Esophagus squamous epithelium (tissue), 5 donors: ENCODE data around the gene GTPBP10. TPM values are rescaled to one million over a fixed set of nuclear protein-coding genes. Genes with fewer than 3 reads are reported as not detected.

Source experiments
- DNase-seq: peaks from one replicate; lab custom pipeline; 2025; lab: John Stamatoyannopoulos, UW
- H3K27ac ChIP-seq, 4 donors: fragments of 200-600 bp; sonication (generic); one replicate each; pipeline ENCODE4 v1.5.1; 2016 to 2019; ENCODE audit warnings: mild to moderate bottlenecking in 1 of 4
- H3K27me3 ChIP-seq, 4 donors: fragments of 200-600 bp; sonication (generic); 1 replicate in 3 of 4; 2 replicates in 1 of 4; pipeline versions ENCODE4 v1.5.1 to v1.6.0; 2017 to 2021; ENCODE audit warnings: antibody characterized with exemption in 1 of 4
- H3K36me3 ChIP-seq, 3 donors: fragments of 200-600 bp; sonication (generic); one replicate each; pipeline ENCODE4 v1.5.1; 2016 to 2019
- H3K4me1 ChIP-seq, 3 donors: fragments of 200-600 bp; sonication (generic); one replicate each; pipeline ENCODE4 v1.5.1; 2017 to 2019
- H3K4me3 ChIP-seq, 4 donors: fragments of 200-600 bp; sonication (generic); 1 replicate in 3 of 4; 2 replicates in 1 of 4; pipeline ENCODE4 v1.5.1; 2016 to 2019; ENCODE audit warnings: mild to moderate bottlenecking in 2 of 4, moderate library complexity in 1 of 4
- H3K9me3 ChIP-seq, 3 donors: fragments of 200-600 bp; sonication (generic); one replicate each; pipeline ENCODE4 v1.5.1; 2016 to 2019
- POLR2A ChIP-seq, 4 donors: fragments of 450-650 bp; IDR thresholded peaks; one replicate each; pipeline ENCODE4 v1.6.1; 2017; ENCODE audit warnings: antibody characterized with exemption in 4 of 4, mild to moderate bottlenecking in 4 of 4, moderate library complexity in 3 of 4
- WGBS, 2 donors: methylation state at CpG; one replicate each; pipeline ENCODE4 v1.1.5; 2018; 5-methylcytosine and 5-hydroxymethylcytosine counted together
- intact Hi-C: fragments of 100-400 bp; cut with DNase I; formaldehyde crosslinking; loops from one replicate; pipeline ENCODE4 v1.15.0; 2022
- total RNA-seq, 4 donors: library from RNA; depleted of rRNA; stranded (reverse); fragments of >200 nt; gene quantifications; one replicate each; pipeline ENCODE4 v1.1.0, GENCODE V29; 2016
- TF ChIP-seq, protein P1 (sequence below), 6 experiments: fragments of 450-650 bp in 4 of 6; fragments of 200-600 bp in 2 of 6; sonication (generic) in 2 of 6; IDR thresholded peaks; one replicate each; pipeline ENCODE4 v1.5.1; 2016 to 2019; ENCODE audit warnings: antibody characterized with exemption in 6 of 6, mild to moderate bottlenecking in 4 of 6, moderate library complexity in 4 of 6
- donor health status: DM: yes; HTN: yes; CAD: no.

GTPBP10 gene
- total RNA-seq, 4 donors from 2014 or later, result 12.2 to 21.1 (median 13.0) TPM

DNA sequence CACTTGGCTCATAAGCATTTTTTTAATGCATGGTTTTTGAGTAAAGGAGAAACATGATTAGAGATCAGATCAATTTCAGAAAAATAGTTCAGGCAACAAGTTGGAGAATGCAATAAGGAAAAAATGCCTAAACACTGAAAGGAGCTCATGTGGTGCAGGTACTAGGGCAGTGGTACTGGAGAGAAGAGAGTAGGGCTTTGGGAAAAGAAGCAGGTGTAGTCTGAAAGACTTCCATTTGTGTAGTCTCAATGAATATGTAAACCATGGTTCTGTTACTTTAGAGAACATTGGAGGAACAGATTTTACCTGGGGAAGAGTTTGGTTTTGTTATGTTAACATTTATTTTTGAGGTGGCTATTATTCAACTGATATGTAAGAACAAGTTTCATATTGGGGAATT is 5.5 kb downstream of the GTPBP10 start:
- Histone ChIP-seq H3K36me3 (peaks cover 0 to 36% (median 8%) of the 10 kb centered on the region in 3 donors), H3K27ac (no peak overlapping the region), H3K9me3 (no peaks in the 10 kb centered on the region), H3K27me3 (no peaks in the 10 kb centered on the region), H3K4me3 (no peak overlapping the region), H3K4me1 (peaks cover 7 to 21% (median 9%) of the 10 kb centered on the region in 3 donors)
- no peak for TF ChIP-seq POLR2A (IDR thresholded peaks at IDR 0.05)
- TF ChIP-seq, protein P1, sequence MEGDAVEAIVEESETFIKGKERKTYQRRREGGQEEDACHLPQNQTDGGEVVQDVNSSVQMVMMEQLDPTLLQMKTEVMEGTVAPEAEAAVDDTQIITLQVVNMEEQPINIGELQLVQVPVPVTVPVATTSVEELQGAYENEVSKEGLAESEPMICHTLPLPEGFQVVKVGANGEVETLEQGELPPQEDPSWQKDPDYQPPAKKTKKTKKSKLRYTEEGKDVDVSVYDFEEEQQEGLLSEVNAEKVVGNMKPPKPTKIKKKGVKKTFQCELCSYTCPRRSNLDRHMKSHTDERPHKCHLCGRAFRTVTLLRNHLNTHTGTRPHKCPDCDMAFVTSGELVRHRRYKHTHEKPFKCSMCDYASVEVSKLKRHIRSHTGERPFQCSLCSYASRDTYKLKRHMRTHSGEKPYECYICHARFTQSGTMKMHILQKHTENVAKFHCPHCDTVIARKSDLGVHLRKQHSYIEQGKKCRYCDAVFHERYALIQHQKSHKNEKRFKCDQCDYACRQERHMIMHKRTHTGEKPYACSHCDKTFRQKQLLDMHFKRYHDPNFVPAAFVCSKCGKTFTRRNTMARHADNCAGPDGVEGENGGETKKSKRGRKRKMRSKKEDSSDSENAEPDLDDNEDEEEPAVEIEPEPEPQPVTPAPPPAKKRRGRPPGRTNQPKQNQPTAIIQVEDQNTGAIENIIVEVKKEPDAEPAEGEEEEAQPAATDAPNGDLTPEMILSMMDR (IDR thresholded peaks at IDR 0.05), result no peak
- DNase-seq, result no peak
- intact Hi-C loops, result no loop called here

DNA sequence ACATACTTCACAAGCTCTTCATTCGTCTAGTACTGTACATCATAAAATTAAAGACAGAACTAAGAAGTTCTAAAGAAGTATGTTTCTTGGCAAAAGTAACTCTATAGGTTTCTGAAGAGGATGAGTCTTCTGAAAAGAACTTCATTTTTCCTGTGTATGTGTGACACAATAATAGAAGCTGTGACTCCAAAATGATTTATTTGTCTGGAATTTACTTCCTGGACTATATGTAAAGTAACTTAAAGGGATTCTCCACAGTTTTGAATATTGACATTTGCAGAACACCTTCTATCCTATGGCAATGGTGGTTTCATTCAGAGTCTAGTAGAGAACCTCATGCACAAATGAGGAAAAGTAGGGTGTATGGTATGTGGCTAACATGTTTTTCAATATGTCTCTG is 36.9 kb downstream of the GTPBP10 start:
- TF ChIP-seq POLR2A (IDR thresholded peaks at IDR 0.05), result no peak
- TF ChIP-seq, protein P1 (IDR thresholded peaks at IDR 0.05), result no peak
- H3K27me3 ChIP-seq, result no peaks in the 10 kb centered on the region
- H3K4me3 ChIP-seq, result no peak overlapping the region
- intact Hi-C loops, result no loop called here
- H3K36me3 ChIP-seq, result peaks cover 0 to 89% (median 22%) of the 10 kb centered on the region in 3 donors
- no peak overlapping the region for H3K27ac ChIP-seq
- 36 to 75% methylated on average over 1 of the region's 1 CpG for WGBS, 2 donors
- no peaks in the 10 kb centered on the region for H3K4me1 ChIP-seq
- DNase-seq, result no peak
- H3K9me3 ChIP-seq, result no peaks in the 10 kb centered on the region

DNA sequence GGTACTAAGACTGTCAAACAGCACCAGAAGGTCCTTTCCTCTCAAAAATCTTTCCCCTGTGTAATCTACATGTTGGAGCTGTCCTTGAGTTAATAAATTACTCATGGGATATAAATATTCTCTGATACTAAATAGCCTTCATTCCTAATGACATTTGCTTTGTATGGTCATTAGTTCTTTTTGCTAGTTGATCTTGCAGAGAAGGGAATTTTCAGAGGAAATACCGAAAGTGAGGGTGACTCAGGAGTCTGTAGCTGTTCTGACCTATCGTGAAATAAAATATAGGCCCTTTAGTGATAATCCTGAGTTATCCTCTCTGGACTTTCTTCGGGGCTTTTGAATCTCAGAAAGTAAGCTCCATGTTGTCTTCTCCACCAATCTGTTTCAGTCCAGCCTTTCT is 37.3 kb downstream of the GTPBP10 start:
- no peak overlapping the region for H3K27ac ChIP-seq
- peaks cover 0 to 85% (median 18%) of the 10 kb centered on the region in 3 donors for H3K36me3 ChIP-seq
- no peak for DNase-seq
- H3K4me3 ChIP-seq, result no peak overlapping the region
- no peaks in the 10 kb centered on the region for H3K27me3 ChIP-seq
- 72 to 80% methylated on average over 3 of the region's 3 CpGs for WGBS, 2 donors
- no peaks in the 10 kb centered on the region for H3K9me3 ChIP-seq
- intact Hi-C loops, result no loop called here
- no peak for TF ChIP-seq POLR2A (IDR thresholded peaks at IDR 0.05)
- TF ChIP-seq, protein P1 (IDR thresholded peaks at IDR 0.05), result no peak
- no peaks in the 10 kb centered on the region for H3K4me1 ChIP-seq

GRCh38 chr7:90384433-90384832 is 37.9 kb downstream of the GTPBP10 start:
- DNase-seq, result no peak
- H3K27ac ChIP-seq, result no peak overlapping the region
- intact Hi-C loops, result no loop called here
- H3K9me3 ChIP-seq, result no peaks in the 10 kb centered on the region
- no peak overlapping the region for H3K4me3 ChIP-seq
- H3K27me3 ChIP-seq, result no peaks in the 10 kb centered on the region
- TF ChIP-seq, protein P1 (IDR thresholded peaks at IDR 0.05), result no peak
- TF ChIP-seq POLR2A (IDR thresholded peaks at IDR 0.05), result no peak
- peaks cover 0 to 79% (median 13%) of the 10 kb centered on the region in 3 donors for H3K36me3 ChIP-seq
- no peaks in the 10 kb centered on the region for H3K4me1 ChIP-seq

DNA sequence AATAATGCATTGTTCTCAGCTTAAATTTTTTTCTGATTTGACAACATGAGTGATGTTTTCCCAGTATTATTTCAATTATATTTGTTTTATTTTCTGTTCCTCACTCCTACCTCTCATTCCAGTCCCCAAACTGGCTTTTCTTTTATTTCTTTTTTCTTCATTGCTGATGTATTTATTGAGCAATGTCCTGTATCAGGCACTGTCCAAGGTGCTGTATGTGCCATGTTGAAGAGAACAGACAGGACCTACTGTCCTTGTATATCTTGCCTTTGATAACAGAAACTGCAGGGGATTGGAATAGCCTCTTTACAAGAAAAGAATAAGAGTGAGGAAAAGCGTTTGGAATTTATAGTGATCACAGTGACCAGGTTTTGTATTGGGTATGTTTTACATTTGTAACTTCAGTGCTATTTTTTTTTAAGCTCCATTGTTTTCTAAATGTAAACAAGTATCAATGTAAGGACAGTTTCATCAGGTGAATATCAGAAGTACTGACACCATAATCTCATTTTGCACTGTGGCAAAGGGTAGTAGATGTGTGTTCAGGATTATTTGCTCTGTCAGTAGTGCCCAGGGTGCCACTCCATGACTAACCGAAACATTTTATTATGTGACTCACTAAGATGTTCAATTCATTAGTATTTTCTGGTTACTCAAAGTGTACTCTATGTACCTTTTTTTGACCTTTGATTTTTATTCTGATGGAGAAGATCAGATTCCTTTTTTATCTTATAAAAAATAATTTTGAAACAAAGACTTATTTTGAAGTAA is 41.1 kb downstream of the GTPBP10 start:
- 91 to 96% methylated on average over 2 of the region's 2 CpGs for WGBS, 2 donors
- no peaks in the 10 kb centered on the region for H3K4me1 ChIP-seq
- no peaks in the 10 kb centered on the region for H3K9me3 ChIP-seq
- H3K36me3 ChIP-seq, result peaks cover 0 to 47% (median 10%) of the 10 kb centered on the region in 3 donors
- TF ChIP-seq, protein P1 (IDR thresholded peaks at IDR 0.05), result no peak
- no peak for TF ChIP-seq POLR2A (IDR thresholded peaks at IDR 0.05)
- DNase-seq, result no peak
- H3K27me3 ChIP-seq, result no peaks in the 10 kb centered on the region
- intact Hi-C loops, result no loop called here
- no peak overlapping the region for H3K4me3 ChIP-seq
- H3K27ac ChIP-seq, result no peak overlapping the region
